C4-2B (cell line): ENCODE results near the gene MICAL2.

Source experiments
- H3K27ac ChIP-seq: fragments of 450-650 bp; 2 replicates; pipeline ENCODE4 v1.5.1; 2017
- CTCF ChIP-seq: fragments of 450-650 bp; conservative IDR thresholded peaks from 2 replicates; pipeline ENCODE4 v1.5.1; 2017; ENCODE audit warnings: mild to moderate bottlenecking
- ZFX ChIP-seq: fragments of 450-650 bp; IDR thresholded peaks from 2 replicates; pipeline ENCODE4 v1.6.1; 2017

Gene MICAL2

GRCh38 chr11:12125609-12126149, 15.3 kb downstream of the MICAL2 start:
- TF ChIP-seq CTCF (no peak), ZFX (no peak)
- no peak overlapping the region for H3K27ac ChIP-seq

GRCh38 chr11:12126344-12127019, 16.1 kb downstream of the MICAL2 start:
- TF ChIP-seq ZFX (no peak), CTCF (no peak)
- no peak overlapping the region for H3K27ac ChIP-seq

- TF ChIP-seq CTCF = no peak
- no peak for TF ChIP-seq ZFX
- H3K27ac ChIP-seq = no peak overlapping the region
Observed at GRCh38 chr11:12127206-12127898, 17.0 kb downstream of the MICAL2 start.

GRCh38 chr11:12128301-12128751, 17.9 kb downstream of the MICAL2 start:
- TF ChIP-seq ZFX = no peak
- no peak for TF ChIP-seq CTCF
- no peak overlapping the region for H3K27ac ChIP-seq

- H3K27ac ChIP-seq = no peak overlapping the region
Observed at GRCh38 chr11:12129227-12129626, 18.8 kb downstream of the MICAL2 start.

GRCh38 chr11:12130180-12130980, 20.0 kb downstream of the MICAL2 start:
- no peak for TF ChIP-seq CTCF
- TF ChIP-seq ZFX = no peak
- H3K27ac ChIP-seq = no peak overlapping the region

More at GRCh38 chr11:12129227-12129626, 18.8 kb downstream of the MICAL2 start:
- TF ChIP-seq CTCF (no peak), ZFX (no peak)
